ENCODE data around the gene TBL1XR1. TPM values are rescaled to one million over a fixed set of nuclear protein-coding genes. Genes with fewer than 3 reads are reported as not detected.

TBL1XR1 gene
- 100 to 1,000 TPM; 141 to 161 (median 154) TPM for total RNA-seq

DNA sequence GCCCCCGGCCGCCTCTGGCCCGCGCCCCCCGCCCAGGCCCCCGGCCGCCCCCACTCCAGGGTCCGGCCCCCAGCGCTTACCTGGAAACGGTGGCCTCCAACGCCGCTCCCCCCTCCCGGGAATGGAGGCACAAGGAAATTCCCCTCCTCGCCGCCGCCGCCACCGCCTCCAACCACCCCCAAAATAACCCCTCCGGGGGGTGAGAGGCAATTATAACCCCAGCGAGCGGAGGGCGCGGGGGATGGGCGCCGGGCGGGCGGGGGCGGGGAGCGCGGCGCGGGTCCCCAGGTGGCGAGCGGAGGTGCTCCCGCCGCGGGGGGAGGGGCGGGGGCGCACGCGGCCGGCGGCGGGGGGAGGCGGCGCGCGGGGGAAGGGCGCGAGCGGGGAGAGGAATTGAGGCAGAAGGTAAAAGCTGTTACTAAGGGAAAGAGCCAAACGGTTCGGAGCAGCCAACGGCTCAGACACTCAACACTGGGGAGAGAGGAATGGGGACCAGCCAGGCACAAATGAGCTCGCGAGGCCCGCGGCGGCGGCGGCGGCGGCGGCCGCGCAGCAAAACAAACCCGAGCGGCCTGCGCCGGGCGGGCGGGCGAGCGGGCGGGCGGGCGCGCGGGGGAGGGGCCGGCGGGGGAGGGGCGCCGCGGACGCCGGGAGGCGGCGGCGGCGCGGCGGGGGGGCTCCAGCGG lies at the start of gene TBL1XR1:
TBL1XR1 (minus strand) TSS at position 442 of the 686 bp plus-strand sequence. CDS start 132,505 bp downstream, outside the sequence.
- Mint-ChIP-seq H3K9me3 (no peaks in the 10 kb centered on the region), H3K27me3 (ENCODE audit: low read depth) (no peaks in the 10 kb centered on the region), H3K4me1 (ENCODE audit: low read depth) (peaks cover 62% of the 10 kb centered on the region), H3K36me3 (ENCODE audit: insufficient read depth) (peaks cover 12% of the 10 kb centered on the region), H3K4me3 (peak within 1 kb of the TSS; percentile 90)
- DNase-seq, result peak; percentile 80
- ATAC-seq, result peak; percentile 52 to 55

DNA sequence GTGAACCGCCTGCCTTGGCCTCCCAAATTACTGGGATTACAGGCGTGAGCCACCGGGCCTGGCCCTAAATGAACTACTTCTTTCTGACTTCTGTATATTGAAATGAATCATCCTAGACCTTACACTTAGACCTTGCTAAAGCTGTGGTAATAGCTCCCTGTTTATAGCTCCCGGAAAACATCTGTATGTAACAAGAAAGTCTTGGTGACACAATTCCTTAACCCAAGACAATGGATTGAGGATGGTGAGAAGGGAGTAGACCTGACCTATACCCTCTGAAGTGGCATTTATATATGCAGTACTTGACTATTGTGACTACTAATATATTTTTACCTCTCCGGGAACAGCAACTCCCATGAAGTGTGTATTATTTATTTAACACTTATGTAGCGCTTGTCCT lies 48.0 kb upstream of the TBL1XR1 start:
- Mint-ChIP-seq H3K36me3 (ENCODE audit: insufficient read depth) (no peaks in the 10 kb centered on the region), H3K4me3 (no peak overlapping the region), H3K9me3 (peaks cover 5% of the 10 kb centered on the region), H3K27me3 (ENCODE audit: low read depth) (no peaks in the 10 kb centered on the region), H3K4me1 (ENCODE audit: low read depth) (peaks cover 5% of the 10 kb centered on the region)
- ATAC-seq (no peak), DNase-seq (no peak)

DNA sequence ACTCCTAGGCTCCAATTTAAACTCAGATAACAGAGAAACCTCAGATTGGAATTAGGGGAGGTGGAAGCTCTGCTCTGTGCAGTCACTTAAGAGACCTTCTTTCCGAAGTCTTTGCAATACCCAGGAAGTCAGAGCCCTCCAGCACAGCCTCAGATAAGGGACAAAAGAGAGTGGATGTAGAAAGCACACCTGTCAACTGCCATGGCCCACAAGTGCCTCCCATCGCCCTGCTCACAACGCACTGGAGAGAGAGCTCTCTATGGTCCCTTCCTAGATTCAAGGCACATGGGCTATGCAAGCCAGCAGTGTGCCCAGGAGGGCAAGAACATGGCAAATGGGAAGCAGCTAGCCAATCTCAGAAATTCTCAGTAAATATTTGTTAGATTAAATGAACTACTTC lies 47.3 kb upstream of the TBL1XR1 start:
- Mint-ChIP-seq H3K27me3 (ENCODE audit: low read depth) (no peaks in the 10 kb centered on the region), H3K9me3 (peaks cover 5% of the 10 kb centered on the region), H3K4me1 (ENCODE audit: low read depth) (peaks cover 2% of the 10 kb centered on the region), H3K36me3 (ENCODE audit: insufficient read depth) (no peaks in the 10 kb centered on the region), H3K4me3 (no peak overlapping the region)
- ATAC-seq, result no peak
- no peak for DNase-seq

DNA sequence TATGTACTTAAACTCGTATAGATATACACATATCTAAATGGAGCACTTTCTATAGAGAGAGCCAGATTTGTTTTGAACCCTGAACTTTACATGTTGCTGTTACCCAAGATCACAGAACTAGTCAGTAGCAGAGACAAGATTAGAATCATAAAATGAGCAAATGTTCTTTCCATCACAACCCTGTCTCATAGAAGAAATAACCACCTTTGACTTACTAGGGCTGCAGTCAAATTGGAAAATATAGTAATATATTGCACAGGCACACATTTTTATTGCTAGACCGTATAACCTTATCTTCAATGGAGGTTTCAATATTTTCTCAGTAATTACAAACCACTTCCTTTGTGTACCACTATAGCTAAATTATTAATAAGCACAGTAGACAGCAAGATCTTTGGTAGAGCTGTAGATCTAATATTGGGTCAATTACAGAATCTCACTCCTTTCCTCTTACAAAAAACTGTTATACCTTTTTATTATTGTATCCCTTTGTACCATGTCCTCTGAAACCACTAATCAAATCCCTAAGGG lies 41.5 kb upstream of the TBL1XR1 start:
- no peaks in the 10 kb centered on the region for H3K36me3 Mint-ChIP-seq (ENCODE audit: insufficient read depth)
- H3K27me3 Mint-ChIP-seq (ENCODE audit: low read depth), result no peaks in the 10 kb centered on the region
- H3K4me1 Mint-ChIP-seq (ENCODE audit: low read depth), result peaks cover 10% of the 10 kb centered on the region
- H3K9me3 Mint-ChIP-seq, result no peaks in the 10 kb centered on the region
- DNase-seq, result no peak
- ATAC-seq, result no peak
- H3K4me3 Mint-ChIP-seq, result no peak overlapping the region

DNA sequence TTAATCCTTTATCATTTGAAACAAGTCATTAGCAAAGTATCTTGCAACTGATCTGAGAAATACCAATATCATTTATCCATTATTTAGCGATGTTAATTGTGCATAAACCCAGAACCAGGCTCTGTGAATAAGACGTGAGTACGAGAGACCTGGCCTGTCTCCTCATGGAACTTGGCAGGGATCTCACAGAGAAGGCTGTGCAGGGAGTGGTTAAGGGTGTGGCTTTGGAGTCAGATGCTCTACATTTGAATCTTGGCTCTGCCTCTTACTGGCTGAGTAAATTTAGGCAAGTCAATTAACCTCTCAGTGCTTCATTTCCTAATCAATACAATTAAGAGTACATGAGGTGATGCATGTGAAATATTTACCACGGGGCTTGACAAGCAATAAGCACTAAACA lies 39.9 kb upstream of the TBL1XR1 start:
- Mint-ChIP-seq H3K4me3 (no peak overlapping the region), H3K9me3 (no peaks in the 10 kb centered on the region), H3K27me3 (ENCODE audit: low read depth) (no peaks in the 10 kb centered on the region), H3K4me1 (ENCODE audit: low read depth) (peaks cover 10% of the 10 kb centered on the region), H3K36me3 (ENCODE audit: insufficient read depth) (no peaks in the 10 kb centered on the region)
- ATAC-seq (no peak), DNase-seq (no peak)

DNA sequence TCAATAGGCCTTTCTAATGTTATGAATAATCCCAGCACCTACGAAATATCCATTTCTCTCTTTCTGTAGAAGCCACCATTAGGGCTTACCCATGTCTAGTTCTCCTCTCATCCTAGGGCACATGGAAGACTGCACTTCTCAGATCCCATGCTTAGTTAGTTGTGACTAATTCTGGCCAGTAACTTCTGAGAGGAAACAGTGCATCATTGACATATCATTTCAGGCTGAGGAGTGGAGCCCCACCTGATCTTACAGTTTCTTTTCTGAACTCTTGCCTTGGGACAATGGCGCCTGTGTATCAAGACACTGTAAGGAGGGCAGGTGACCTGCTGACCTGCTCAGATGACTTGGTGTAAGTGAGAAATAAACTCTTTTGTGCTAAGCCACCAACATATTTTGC lies 39.4 kb upstream of the TBL1XR1 start:
- ATAC-seq (peak in 1 of 2 donors; percentile 27), DNase-seq (no peak)
- Mint-ChIP-seq H3K9me3 (no peaks in the 10 kb centered on the region), H3K4me3 (no peak overlapping the region), H3K36me3 (ENCODE audit: insufficient read depth) (no peaks in the 10 kb centered on the region), H3K4me1 (ENCODE audit: low read depth) (peaks cover 10% of the 10 kb centered on the region), H3K27me3 (ENCODE audit: low read depth) (no peaks in the 10 kb centered on the region)

DNA sequence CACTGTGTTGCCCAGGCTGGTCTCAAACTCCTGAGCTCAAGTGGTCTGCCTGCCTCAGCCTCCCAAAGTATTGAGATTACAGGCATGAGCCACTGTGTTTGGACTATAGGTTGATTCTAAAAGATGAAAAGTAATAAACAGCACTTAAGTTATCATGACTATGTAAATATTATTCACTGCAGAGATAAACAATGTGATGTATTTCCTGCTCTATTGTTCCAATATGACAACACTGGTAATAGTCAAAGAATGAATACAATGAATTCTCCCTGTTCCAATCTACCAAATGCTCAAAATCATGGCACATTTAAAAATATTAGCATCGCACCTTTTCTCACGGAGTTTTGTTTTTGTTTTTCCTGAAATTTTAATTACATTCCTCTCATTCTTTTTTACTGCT lies 36.8 kb upstream of the TBL1XR1 start:
- Mint-ChIP-seq H3K9me3 (no peaks in the 10 kb centered on the region), H3K4me3 (no peak overlapping the region), H3K4me1 (ENCODE audit: low read depth) (peaks cover 10% of the 10 kb centered on the region), H3K27me3 (ENCODE audit: low read depth) (no peaks in the 10 kb centered on the region), H3K36me3 (ENCODE audit: insufficient read depth) (no peaks in the 10 kb centered on the region)
- ATAC-seq, result no peak
- DNase-seq, result no peak

DNA sequence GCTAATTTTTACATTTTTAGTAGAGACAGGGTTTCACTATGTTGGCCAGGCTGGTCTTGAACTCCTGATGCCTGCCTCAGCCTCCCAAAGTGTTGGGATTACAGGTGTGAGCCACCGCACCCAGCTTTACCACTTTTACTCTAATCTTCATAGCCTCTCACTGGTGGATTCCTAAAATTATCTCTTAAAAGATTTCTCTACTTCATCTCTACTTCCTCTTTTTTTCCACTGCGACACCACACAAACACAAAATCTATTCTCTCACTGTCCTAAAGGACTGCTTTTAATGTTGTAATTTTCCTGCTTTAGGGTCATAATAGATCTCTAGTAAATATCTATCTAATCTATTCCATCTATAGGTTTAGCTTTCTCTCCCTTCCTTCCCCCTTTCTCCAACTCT lies 34.0 kb upstream of the TBL1XR1 start:
- Mint-ChIP-seq H3K36me3 (ENCODE audit: insufficient read depth) (no peaks in the 10 kb centered on the region), H3K4me3 (no peak overlapping the region), H3K9me3 (no peaks in the 10 kb centered on the region), H3K27me3 (ENCODE audit: low read depth) (no peaks in the 10 kb centered on the region), H3K4me1 (ENCODE audit: low read depth) (peaks cover 1% of the 10 kb centered on the region)
- DNase-seq (no peak), ATAC-seq (no peak)

DNA sequence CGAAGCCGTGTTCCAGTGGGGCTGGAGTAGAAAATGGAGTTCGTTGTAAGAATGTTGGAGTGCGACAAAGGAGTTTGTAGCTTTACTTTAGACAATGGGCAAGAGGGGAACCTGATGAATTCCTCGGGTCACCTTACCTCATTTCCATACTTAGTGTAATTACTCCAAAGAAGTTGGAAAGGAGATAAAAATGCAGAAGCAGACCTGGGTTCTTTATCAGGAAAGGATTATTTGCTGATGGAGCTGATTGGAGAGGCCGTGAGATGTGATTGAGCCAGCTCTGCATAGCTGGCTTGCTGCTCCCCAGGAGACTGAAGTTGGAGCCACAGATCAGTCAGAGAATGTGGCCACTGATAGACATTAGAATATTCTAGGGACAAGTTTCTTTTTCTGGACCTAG lies 33.4 kb upstream of the TBL1XR1 start:
- Mint-ChIP-seq H3K4me3 (no peak overlapping the region), H3K9me3 (no peaks in the 10 kb centered on the region), H3K27me3 (ENCODE audit: low read depth) (no peaks in the 10 kb centered on the region), H3K4me1 (ENCODE audit: low read depth) (peaks cover 1% of the 10 kb centered on the region), H3K36me3 (ENCODE audit: insufficient read depth) (no peaks in the 10 kb centered on the region)
- no peak for ATAC-seq
- DNase-seq, result no peak

DNA sequence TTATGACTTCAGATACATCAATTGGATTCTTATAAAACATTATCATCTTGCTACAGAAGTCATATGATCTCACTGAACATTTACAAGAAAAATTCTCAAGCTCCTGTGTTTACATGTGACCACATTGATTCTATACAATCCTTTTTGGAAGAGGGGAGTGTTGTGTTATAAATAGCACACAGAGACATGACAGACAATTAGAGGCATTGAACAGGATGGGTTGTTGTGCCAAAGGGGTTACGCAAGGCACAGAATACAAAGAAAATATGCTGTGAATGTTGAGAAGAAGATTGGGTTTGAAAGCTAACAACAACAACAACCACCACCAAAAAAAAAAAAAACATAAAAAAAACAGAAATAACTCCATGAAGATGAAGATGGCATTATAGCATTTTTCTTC lies 32.5 kb upstream of the TBL1XR1 start:
- no peak overlapping the region for H3K4me3 Mint-ChIP-seq
- no peak for DNase-seq
- H3K4me1 Mint-ChIP-seq (ENCODE audit: low read depth), result peaks cover 3% of the 10 kb centered on the region
- ATAC-seq, result no peak
- H3K27me3 Mint-ChIP-seq (ENCODE audit: low read depth), result no peaks in the 10 kb centered on the region
- H3K36me3 Mint-ChIP-seq (ENCODE audit: insufficient read depth), result no peaks in the 10 kb centered on the region
- no peaks in the 10 kb centered on the region for H3K9me3 Mint-ChIP-seq

DNA sequence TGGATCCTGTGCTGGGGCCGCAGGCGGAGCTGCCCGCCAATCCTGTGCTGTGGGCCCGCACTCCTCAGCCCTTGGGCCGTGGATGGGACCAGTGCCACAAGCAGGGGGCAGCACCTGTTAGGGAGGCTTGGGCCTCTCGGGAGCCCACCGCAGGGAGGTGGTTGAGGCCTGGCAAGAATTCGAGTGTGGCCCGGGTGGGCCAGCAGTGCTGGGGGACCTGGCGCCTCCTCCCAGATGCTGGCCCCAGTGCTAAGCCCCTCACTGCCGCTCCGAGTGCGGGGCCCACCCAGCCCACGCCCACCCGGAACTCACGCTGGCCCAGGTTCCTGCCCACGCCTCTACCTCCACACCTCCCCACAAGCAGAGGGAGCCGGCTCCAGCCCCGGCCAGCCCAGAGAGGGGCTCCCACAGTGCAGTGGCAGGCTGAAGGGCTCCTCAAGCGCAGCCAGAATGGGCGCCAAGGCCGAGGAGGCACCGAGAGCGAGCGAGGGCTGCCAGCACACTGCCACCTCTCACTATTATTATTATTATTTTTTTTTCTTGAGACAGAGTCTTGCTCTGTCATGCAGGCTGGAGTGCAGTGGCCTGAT lies 31.4 kb upstream of the TBL1XR1 start:
- Mint-ChIP-seq H3K4me1 (ENCODE audit: low read depth) (peaks cover 12% of the 10 kb centered on the region), H3K9me3 (no peaks in the 10 kb centered on the region), H3K4me3 (no peak overlapping the region), H3K27me3 (ENCODE audit: low read depth) (no peaks in the 10 kb centered on the region), H3K36me3 (ENCODE audit: insufficient read depth) (no peaks in the 10 kb centered on the region)
- DNase-seq (no peak), ATAC-seq (no peak)

DNA sequence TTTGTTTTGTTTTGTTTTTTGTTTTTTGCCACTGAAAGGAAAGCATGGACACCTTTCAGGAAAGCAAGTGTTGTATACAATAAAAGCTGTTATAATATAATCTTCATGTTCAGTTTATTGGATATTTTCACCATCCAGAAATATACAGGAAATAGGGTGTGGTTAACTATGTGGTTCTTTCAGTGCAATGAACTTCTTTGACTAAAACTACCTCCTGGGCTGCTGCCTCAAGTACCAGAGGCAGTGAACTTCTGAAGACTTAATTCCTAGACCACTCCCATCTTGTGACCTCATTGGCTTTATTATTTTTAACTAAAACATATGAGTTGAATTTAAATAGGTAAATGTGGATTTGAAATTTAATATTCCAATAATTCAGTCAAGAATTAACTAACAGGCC lies 27.1 kb upstream of the TBL1XR1 start:
- no peak for DNase-seq
- Mint-ChIP-seq H3K27me3 (ENCODE audit: low read depth) (no peaks in the 10 kb centered on the region), H3K4me1 (ENCODE audit: low read depth) (peaks cover 24% of the 10 kb centered on the region), H3K36me3 (ENCODE audit: insufficient read depth) (peaks cover 2% of the 10 kb centered on the region), H3K4me3 (no peak overlapping the region), H3K9me3 (no peaks in the 10 kb centered on the region)
- ATAC-seq, result no peak

DNA sequence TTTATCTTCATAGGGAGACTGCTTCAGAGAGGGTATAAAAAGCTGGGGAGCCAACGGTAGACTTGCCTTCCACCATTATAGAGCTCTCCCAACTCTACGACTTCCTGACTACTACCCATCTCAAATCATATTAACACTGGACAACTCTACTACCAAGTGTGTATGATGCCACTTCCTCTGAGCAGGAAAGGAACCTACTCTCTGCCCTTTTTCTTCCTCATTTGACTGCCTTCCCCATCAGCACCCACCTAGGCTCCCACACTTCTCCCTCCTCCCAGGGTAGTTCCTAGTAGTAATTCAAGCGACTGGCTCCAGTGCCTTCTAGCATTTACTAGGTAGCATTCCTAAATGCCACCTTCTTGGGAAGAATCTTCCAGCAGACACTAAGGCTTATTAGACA lies 24.5 kb upstream of the TBL1XR1 start:
- Mint-ChIP-seq H3K36me3 (ENCODE audit: insufficient read depth) (peaks cover 2% of the 10 kb centered on the region), H3K4me1 (ENCODE audit: low read depth) (peaks cover 24% of the 10 kb centered on the region), H3K4me3 (no peak overlapping the region), H3K27me3 (ENCODE audit: low read depth) (no peaks in the 10 kb centered on the region), H3K9me3 (no peaks in the 10 kb centered on the region)
- DNase-seq (no peak), ATAC-seq (no peak)

DNA sequence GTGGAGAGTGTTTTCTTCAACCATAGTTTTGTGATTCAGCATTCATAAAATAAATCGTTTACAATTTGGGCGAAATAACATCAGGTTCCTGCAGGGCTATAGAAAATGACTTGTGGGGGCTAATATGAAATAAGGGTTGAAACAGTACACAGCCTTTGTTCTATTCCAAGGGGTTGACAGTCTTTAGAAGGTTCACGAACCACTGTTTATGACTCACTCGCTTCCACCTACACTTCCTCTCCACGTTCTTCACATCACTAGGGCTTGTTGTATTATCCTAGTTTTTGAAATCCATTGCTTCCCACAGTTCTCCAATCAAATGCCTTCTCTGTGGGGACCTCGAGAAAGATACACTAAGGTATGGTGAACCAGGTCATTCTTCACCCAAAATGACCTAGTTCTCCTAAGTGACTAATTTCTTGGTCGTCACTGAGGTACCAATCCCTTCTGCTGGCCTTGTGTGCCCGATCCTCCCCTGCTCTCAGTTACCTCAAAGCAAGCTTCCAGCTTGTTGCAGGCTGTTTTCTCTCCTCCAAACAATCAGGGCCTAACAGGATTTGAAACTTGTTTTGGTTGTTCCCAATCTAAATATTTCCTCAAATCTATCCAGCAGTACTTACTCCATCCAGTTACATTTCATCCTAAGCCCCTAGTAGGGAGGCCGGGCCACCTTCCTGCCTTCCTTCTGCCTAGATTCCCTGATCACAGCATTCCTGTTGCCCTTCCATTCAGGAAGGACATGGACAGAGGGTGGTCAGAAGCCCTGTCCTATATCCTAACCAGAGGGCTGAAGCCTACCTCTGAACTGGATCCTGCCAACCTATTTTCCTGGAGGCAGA lies 23.1 kb upstream of the TBL1XR1 start:
- H3K36me3 Mint-ChIP-seq (ENCODE audit: insufficient read depth), result peaks cover 2% of the 10 kb centered on the region
- no peak for DNase-seq
- H3K4me1 Mint-ChIP-seq (ENCODE audit: low read depth), result peaks cover 24% of the 10 kb centered on the region
- ATAC-seq, result peak; percentile 65 to 70
- no peak overlapping the region for H3K4me3 Mint-ChIP-seq
- H3K27me3 Mint-ChIP-seq (ENCODE audit: low read depth), result no peaks in the 10 kb centered on the region
- H3K9me3 Mint-ChIP-seq, result no peaks in the 10 kb centered on the region

All from activated T-cell treated with anti-CD3 and anti-CD28 coated beads, Interleukin-2, amount 50 U/mL, for 4 hours (primary cell).